GM08714 (cell line): ENCODE results near the gene ECE1.

Experiments
- H3K4me3 ChIP-seq: fragments of 200-500 bp; sonication (Bioruptor generic); 2 replicates; pipeline ENCODE4 v1.5.1; 2014; ENCODE audit warnings: mild to moderate bottlenecking, low read length, inconsistent platforms
- ZNF274 ChIP-seq: IDR thresholded peaks from 2 replicates; pipeline ENCODE4 v1.6.1; 2012; ENCODE audit warnings: mild to moderate bottlenecking, low read depth, low read length

The ECE1 gene

DNA sequence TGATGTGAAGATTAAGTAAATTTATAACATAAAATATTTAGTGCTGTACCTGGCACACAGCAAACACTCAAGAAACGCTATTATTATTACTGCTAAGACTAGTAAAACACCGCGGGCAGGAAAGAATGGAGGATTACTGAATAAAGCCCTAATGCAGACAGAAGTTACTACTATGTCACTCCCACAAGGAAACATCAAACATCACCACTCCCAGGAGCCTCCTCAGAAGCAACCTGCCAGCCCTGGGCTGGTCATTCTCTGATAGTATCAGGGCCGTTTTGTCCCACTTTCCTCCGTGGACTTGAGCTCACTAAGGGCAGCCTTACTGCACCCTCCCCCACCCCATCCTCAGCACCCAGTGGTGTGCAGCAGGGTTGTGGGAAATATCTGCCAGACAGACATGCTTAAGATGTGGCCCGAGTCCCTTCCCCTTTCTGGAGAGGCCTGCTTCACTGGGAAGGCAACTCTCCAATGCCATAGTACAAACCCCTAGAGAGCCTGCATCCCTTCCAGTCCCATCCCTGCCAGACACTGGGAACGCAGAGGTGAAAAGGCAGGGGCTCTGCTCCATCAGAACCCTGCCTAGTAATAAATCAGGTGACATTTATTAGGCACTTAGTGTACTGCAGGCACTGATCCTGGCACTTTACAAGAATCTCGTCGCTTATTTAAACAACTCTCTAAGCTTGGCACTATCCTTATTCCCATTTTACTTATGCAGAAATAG, 41.7 kb upstream of the ECE1 start:
- TF ChIP-seq ZNF274: no peak
- no peak overlapping the region for H3K4me3 ChIP-seq

DNA sequence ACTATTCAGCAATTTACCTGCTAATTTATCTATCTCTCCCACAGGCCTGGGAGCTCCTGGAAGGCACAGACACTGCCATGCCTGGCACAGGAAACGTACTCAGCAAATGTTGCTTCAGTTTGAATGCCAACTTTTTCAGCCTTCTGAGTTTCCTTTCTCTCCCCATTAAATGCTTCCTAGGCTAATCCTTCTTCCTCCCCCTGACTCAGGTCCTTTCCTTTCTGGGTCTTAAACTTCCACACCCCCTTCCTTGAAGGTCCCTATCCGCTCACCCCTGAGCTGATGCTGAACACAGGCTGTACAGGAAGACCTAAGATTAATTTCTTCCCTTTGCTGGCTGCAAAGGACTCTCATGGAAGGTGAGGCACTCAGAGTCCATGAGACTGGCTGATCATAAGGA, 40.3 kb upstream of the ECE1 start:
- no peak overlapping the region for H3K4me3 ChIP-seq
- no peak for TF ChIP-seq ZNF274

DNA sequence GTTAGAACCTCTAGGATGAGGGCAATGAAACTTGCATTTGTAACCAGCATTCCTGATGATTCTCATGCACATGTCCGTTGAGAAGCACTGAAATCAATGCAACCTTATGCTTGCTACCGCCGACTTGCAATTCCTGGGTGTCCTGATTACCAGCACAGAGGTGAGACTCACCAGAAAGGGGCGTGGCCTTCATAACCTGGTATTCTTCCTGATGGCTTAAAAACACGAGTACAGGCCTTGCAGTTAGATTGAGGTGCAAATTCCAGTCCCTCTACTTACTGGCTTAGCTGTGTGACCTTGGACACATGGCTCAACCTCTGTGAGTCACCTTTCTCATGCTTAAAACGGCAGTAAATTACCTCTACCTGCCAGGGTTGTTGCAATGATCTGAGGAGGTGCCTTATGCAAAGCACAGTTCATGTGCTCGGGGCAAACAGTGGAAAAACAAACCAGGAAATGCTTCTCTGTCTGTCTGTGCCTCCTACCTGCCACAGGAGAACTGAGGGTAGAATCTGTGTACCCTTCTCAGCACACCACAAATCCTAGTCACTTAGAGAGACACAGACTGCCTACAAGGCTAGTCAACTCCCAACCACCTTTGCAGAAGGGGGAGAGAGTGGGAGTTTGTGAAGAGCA, 39.1 kb upstream of the ECE1 start:
- no peak for TF ChIP-seq ZNF274
- H3K4me3 ChIP-seq: no peak overlapping the region

DNA sequence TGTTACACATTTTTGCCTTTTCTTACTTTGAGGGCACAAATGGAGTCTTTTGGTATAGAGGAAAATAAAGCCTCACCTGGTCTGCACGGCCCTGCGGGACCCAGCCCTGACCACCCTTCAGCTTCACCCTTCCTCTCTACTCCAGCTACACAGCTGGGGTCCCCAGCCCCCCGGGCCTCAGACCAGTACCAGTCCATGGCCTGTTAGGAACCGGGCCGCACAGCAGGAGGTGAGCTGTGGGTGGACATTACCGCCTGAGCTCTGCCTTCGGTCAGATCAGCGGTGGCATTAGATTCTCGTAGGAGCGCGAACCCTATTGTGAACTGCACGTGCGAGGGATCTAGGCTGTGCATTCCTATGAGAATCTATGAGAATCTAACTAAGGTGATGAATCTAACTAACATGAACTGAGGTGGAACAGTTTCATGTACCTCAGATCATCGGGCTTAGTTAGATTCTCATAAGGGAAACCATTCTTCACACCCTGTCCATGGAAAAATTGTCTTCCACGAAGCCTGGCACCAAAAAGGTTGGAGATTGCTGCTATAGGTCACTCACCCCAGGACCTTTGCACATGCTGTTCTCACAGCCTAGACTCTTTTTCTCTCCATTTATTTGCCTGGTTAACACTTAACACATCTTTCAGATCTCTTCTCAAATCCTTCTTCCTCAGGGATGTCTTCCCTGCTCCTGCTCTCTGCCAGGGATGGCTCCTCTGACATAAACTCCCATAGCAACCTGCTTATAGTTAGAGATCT, 37.5 kb upstream of the ECE1 start:
- no peak for TF ChIP-seq ZNF274
- H3K4me3 ChIP-seq: no peak overlapping the region

DNA sequence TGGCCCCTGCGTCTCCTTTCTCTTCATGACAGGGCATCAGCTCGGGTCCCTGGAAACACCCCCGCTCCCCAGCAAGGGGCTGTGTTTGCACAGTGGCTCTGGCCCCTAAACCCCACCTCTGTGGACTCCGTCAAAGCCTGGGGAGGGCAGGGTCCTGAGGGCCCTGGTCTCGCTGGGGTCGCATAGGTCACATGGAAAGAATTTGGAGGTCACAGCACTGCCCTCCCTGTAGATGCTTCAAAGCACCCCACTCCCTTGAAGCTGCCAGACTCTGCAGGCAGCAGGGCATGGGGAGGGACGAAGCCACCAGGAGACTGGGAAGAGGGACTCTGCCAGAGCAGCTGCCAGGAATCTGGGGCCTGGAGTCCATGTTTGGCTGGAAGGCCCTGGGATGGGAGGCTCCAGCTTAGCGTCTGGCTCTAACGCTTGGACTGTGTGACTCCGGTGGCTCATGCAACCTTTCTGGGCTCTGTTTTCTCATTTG, 36.6 kb upstream of the ECE1 start:
- TF ChIP-seq ZNF274: no peak
- no peak overlapping the region for H3K4me3 ChIP-seq

DNA sequence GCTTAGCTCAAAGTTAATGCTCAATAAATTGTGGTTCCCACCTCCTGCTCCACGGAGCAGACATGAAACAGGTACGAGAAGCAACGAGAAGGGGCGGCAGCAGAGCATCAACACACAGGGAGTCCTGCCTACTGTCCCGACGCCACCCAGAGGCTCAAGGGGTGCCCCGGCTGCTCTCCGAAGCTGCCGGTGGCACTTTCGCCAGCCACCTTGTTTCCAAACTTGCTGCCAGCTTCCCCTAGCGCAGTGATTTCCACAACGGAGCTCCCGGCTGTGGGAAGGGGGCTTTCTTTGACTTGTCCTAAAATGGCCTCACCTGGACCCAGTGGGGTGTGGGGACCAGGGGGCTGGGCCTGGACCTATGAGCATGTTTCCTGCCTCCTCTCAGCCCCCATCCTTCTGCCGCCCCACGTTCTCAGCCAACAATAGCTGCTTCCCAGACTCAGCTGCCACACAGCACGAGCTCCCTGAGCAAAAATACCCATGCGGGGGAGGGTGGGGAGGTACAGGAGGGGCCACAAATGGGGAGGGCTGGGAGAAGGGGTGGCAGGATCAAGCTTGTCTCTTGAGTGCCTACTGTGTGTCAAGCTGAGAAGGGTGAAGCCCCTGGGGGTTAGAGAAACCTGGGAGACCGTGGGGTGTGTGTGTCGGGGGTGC, 35.6 kb upstream of the ECE1 start:
- H3K4me3 ChIP-seq: no peak overlapping the region
- no peak for TF ChIP-seq ZNF274

DNA sequence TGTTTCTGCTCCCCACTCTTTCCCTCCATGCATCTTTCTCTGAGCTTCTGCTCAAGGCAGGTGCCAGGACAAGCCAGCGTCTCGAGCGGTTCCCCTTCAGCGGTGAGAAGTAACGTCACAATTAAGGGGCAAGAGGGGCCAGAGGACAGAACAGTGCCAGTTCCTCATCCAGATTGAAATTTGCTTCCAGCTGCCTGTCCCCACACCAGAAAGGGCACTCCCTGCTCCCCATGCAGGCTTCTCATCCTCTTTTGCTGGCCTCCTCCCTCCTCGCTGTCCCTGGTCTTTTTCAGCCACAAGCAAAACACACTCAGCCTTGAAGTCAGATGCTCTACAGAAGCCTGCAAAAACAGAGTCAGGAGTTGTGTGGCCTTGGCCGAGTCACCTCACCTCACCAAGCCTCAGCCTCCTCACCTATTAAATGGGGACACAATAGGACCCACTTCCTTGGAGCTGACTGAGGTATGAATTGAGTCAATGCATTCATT, 35.0 kb upstream of the ECE1 start:
- H3K4me3 ChIP-seq: no peak overlapping the region
- no peak for TF ChIP-seq ZNF274

DNA sequence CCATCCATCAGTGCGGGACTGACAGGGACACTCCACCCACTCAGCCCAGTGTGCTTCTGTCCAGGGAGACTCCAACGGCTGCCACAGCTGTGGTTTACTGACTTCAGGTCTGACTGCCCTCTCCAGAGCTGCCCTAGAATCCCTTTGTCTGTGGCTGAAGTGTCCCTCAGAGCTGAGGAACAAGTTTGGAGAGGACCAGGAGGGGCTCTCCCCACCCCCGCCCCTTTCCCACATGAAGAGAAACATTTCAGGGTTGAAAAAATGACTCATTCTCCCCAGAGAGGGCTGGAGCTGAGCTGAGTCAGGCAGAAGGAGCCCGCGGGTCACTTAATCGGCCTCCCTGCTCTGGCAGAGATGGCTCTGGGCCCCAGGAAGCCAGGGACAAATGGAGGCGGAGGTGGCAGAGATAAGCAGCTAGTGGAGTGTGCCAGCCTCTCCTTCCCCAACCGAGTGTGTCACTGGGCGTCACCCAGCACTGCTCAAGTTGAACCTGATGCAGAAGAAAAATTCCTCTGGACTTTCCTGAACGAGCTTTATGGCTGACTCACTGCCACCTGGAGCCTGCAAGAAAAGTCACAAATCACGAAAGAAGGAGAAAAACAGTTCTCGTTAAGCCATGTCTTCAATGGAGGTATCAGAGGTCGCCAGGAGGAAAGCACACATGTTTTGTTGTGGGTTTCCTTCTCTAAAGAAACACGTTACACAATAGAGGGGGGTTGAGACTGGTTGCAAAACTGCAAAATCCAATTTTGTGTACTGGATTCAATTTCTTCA, 34.3 kb upstream of the ECE1 start:
- no peak for TF ChIP-seq ZNF274
- H3K4me3 ChIP-seq: no peak overlapping the region

DNA sequence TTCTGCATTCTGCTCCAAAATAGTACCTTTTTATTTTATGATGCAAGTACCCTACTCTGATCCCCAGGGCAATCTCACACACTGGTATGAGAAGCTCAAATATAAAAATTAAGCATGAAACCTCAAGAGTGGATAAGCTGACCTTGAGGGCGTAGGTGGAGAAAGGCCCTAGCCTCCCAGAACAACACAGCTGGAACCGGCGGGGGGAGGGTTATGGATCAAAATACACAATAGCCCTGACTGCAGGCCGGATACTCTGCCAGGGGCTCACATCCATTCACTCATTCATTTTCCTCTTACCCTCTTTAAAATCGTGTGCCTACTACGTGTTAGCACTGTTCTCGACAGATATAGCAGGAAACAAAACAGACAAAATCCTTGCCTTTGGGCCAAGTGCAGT, 32.8 kb upstream of the ECE1 start:
- no peak for TF ChIP-seq ZNF274
- no peak overlapping the region for H3K4me3 ChIP-seq

DNA sequence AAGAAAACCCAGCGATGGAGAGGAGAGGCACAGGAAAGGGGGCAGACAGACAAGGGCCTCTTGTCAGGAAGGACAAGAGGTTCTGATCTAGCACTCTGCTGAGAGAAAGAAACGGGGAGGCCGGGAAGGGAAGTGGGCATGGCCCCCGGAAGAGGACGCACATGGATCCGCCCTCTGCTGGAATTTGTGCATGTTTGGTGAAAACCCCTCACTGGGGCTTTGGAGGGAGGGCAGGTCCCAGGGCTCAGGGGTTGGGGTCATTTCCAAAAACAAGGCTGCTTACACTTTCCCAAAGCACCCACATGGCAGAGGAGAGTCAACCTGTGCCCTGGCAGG, 32.4 kb upstream of the ECE1 start:
- no peak for TF ChIP-seq ZNF274
- H3K4me3 ChIP-seq: no peak overlapping the region

DNA sequence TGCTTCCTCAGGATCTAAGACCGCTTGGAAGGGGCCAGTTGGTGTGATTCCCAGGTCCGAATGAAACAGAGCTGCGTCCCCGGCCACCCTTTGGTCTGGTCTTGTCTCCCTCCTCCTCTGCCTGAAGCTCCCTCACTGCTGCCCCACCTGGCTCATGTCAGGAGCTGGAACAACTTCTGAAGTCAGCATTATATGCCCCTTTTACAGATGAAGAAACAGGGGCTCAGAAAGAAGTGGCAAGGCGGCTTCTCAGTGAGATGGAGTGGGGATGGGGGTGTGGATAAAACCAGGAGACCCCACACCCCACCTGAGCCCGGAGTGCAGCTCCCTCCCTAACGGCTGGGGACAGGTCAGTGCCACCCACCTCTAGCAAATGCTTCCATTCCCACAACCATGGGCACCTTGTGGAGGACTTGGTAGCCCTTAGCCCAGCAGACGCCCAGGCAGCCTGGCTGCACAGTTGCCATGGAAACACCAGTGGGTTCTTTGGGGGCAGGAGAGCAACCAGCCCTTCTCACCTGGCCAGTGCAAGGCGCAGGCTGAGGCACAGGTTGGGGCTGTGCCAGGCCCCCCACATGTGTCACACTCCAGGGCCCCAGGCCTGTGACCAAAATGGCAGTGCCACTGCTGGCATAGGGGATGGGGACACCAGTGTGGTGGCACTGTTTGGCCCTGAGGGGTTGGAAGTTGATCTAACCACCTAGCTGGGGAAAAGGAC, 31.9 kb upstream of the ECE1 start:
- TF ChIP-seq ZNF274: no peak
- no peak overlapping the region for H3K4me3 ChIP-seq

DNA sequence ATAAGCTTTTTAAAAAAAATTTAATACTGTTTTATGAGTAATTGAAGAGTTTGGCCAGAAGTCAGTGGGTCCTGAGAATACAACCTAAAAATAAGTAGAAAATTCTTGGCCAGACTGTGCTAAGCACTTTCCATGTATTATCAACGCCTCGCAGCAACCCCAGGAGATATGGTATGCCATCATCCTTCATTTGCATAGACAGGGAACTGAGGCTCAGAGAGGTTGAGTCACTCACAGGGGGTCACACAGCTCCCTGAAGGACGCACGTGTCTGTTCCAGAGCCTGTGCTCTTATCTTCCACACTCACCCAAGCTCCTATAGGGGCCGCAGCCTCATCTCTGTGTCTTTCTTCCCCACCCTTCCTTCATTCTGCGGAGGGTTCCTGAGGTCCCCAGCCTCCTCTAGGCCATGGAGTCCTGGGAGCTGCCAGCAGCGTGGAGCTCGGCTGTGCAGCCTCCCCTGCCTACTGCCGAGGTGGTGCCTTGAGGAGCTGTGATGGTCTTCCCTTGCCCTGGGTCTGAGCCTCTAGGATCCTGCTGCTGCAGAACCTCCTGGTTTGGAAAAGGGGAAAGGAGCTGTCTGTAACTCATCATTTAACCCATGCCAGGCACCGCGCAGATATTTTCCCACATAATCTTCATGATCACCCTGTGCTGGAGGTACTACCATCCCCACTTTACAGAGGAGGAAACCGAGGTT, 30.3 kb upstream of the ECE1 start:
- no peak overlapping the region for H3K4me3 ChIP-seq
- no peak for TF ChIP-seq ZNF274
